K562 (cell line): Measurements from ENCODE around the gene RARRES2. TPM values are rescaled to one million over a fixed set of nuclear protein-coding genes. Genes with fewer than 3 reads are reported as not detected.
A peak's percentile ranks its signal among the peaks of the same experiment; 100 is the strongest.

ENCODE experiments used
- ARID3A ChIP-seq: IDR thresholded peaks from 2 replicates; pipeline ENCODE4 v1.6.1; 2012; ENCODE audit warnings: low read depth, low read length, improper control_type of control experiment, borderline replicate concordance
- BDP1 ChIP-seq: IDR thresholded peaks from 3 replicates; pipeline ENCODE4 v1.6.1; 2011; ENCODE audit not compliant: insufficient read length, insufficient read depth
- EP400 ChIP-seq: fragments of 450-650 bp; IDR thresholded peaks from 2 replicates; pipeline ENCODE4 v1.6.1; 2017; ENCODE audit warnings: antibody characterized with exemption, mild to moderate bottlenecking, moderate library complexity
- ESRRA ChIP-seq: fragments of 450-650 bp; IDR thresholded peaks from 2 replicates; pipeline ENCODE4 v1.6.1; 2014; ENCODE audit warnings: low read depth, mild to moderate bottlenecking, moderate library complexity, borderline replicate concordance
- FOXP4 ChIP-seq: sonication (generic); formaldehyde crosslinking; IDR thresholded peaks from 2 replicates; pipeline ENCODE4 v1.8.0; 2022; ENCODE audit warnings: mild to moderate bottlenecking, missing genetic modification reagents, borderline replicate concordance
- GATAD2A ChIP-seq: fragments of 450-650 bp; IDR thresholded peaks from 2 replicates; pipeline ENCODE4 v1.6.1; 2017
- HNRNPK ChIP-seq: fragments of 200-400 bp; formaldehyde crosslinking; IDR thresholded peaks from one replicate; pipeline ENCODE4 v1.6.1; 2018; ENCODE audit warnings: mild to moderate bottlenecking, low read depth, low read length; ENCODE audit not compliant: poor library complexity, severe bottlenecking
- JUN ChIP-seq, 2 experiments: sonication (generic) in 1 of 2; formaldehyde crosslinking in 1 of 2; IDR thresholded peaks; 2 replicates each; pipeline versions ENCODE4 v1.6.1 to v1.8.0; 2012 to 2022; ENCODE audit warnings: borderline replicate concordance in 2 of 2, mild to moderate bottlenecking in 2 of 2, improper control_type of control experiment in 1 of 2, low read depth in 1 of 2, low read length in 1 of 2, missing genetic modification reagents in 1 of 2
- MAFK ChIP-seq: IDR thresholded peaks from 2 replicates; pipeline ENCODE4 v1.6.1; 2011; ENCODE audit warnings: low read length, improper control_type of control experiment
- MITF ChIP-seq: IDR thresholded peaks from 2 replicates; pipeline ENCODE4 v1.6.1; 2014; ENCODE audit warnings: antibody characterized with exemption
- MYNN ChIP-seq, 2 experiments: sonication (generic); formaldehyde crosslinking in 1 of 2; IDR thresholded peaks; 2 replicates each; pipeline versions ENCODE4 v1.5.0 to v1.6.1; 2016 to 2020; ENCODE audit warnings: antibody characterized with exemption in 1 of 2, missing genetic modification reagents in 1 of 2
- NCOA2 ChIP-seq, 2 experiments: fragments of 450-650 bp; IDR thresholded peaks; 2 replicates each; pipeline ENCODE4 v1.6.1; 2018; ENCODE audit warnings: mild to moderate bottlenecking in 2 of 2, moderate library complexity in 1 of 2; ENCODE audit not compliant: partially characterized antibody in 2 of 2
- PML ChIP-seq: IDR thresholded peaks from 2 replicates; pipeline ENCODE4 v1.6.1; 2012; ENCODE audit warnings: low read length, inconsistent platforms
- RBM39 ChIP-seq: fragments of 200-400 bp; formaldehyde crosslinking; optimal IDR thresholded peaks from 2 replicates; pipeline ENCODE3; 2018; ENCODE audit warnings: low read depth, low read length
- RFX5 ChIP-seq: IDR thresholded peaks from 2 replicates; pipeline ENCODE4 v1.6.1; 2011; ENCODE audit warnings: low read depth, mild to moderate bottlenecking, improper control_type of control experiment, low read length
- SMARCE1 ChIP-seq: fragments of 450-650 bp; IDR thresholded peaks from 2 replicates; pipeline ENCODE4 v1.7.1; 2016; ENCODE audit warnings: mild to moderate bottlenecking
- SRSF1 ChIP-seq: fragments of 200-400 bp; formaldehyde crosslinking; IDR thresholded peaks from 2 replicates; pipeline ENCODE4 v1.6.1; 2017; ENCODE audit warnings: mild to moderate bottlenecking, low read depth, low read length, moderate library complexity
- TARDBP ChIP-seq: fragments of 450-650 bp; IDR thresholded peaks from 2 replicates; pipeline ENCODE4 v1.6.1; 2016
- U2AF1 ChIP-seq: fragments of 200-400 bp; formaldehyde crosslinking; optimal IDR thresholded peaks from 2 replicates; pipeline ENCODE3; 2017; ENCODE audit warnings: mild to moderate bottlenecking, low read depth, low read length, moderate library complexity
- YY1 ChIP-seq, 3 experiments: IDR thresholded peaks; 2 replicates each; pipeline ENCODE4 v1.6.1; 2011; ENCODE audit warnings: low read length in 2 of 3, mild to moderate bottlenecking in 2 of 3, moderate library complexity in 2 of 3, borderline replicate concordance in 1 of 3, control low read depth in 1 of 3, low read depth in 1 of 3; ENCODE audit not compliant: insufficient read depth in 3 of 3, insufficient replicate concordance in 2 of 3, control insufficient read depth in 1 of 3, insufficient read length in 1 of 3; ENCODE audit errors: extremely low read depth in 1 of 3
- ZNF24 ChIP-seq: fragments of 450-650 bp; IDR thresholded peaks from 2 replicates; pipeline ENCODE4 v1.6.1; 2016
- ZNF76 ChIP-seq: fragments of 250-450 bp; sonication (Bioruptor Pico); IDR thresholded peaks from 2 replicates; pipeline ENCODE4 v1.4.0; 2020; ENCODE audit warnings: mild to moderate bottlenecking, moderate library complexity, borderline replicate concordance
- polyA plus RNA-seq, 8 experiments: library from polyadenylated mRNA; depleted of rRNA in 4 of 8; stranded (reverse) in 5 of 8; unstranded in 3 of 8; fragments of >200 nt; fragmentation: Nextera tagmentation in 2 of 8; fragmentation: Illumina TruSeq in 1 of 8; extraction: Ambion mirVana in 2 of 8; extraction: Trizol in 1 of 8; gene quantifications; 2 replicates each; pipeline versions ENCODE4 v1.2.1 to v1.2.3, GENCODE V29; 2011 to 2014; ENCODE audit warnings: inconsistent platforms in 1 of 8, missing spikeins in 1 of 8
- total RNA-seq, 7 experiments: library from RNA; depleted of rRNA in 6 of 7; stranded (reverse); fragments of >200 nt in 6 of 7; fragmentation: Illumina TruSeq in 2 of 7; extraction: Trizol in 2 of 7; gene quantifications; 2 replicates each; pipeline versions ENCODE4 v1.2.1 to v1.2.3, GENCODE V29; 2011 to 2021; ENCODE audit warnings: low replicate concordance in 1 of 7
- TF ChIP-seq, protein P1 (sequence below): sonication (generic); formaldehyde crosslinking; IDR thresholded peaks from 2 replicates; pipeline ENCODE4 v1.8.0; 2022; ENCODE audit warnings: mild to moderate bottlenecking, missing genetic modification reagents

Gene RARRES2
- total and polyA plus RNA-seq, 9 of the 15 experiments (the other 6 are each of a cell fraction or from before 2014, with no cell fraction given): 0.11 to 1.7 (median 0.23) TPM; not detected in 6

GRCh38 chr7:150313367-150313809 lies 28.0 kb downstream of the RARRES2 start (continued):
- TF ChIP-seq EP400 (peak; percentile 62), TARDBP (peak; percentile 26; the same call in 1 of the 2 replicates), ARID3A (peak; percentile 81), BDP1 (no peak), U2AF1 (no peak), PML (peak; percentile 95), RFX5 (no peak), ESRRA (no peak; the same call in 1 of the 2 replicates), MITF (no peak), MAFK (no peak), ZNF24 (no peak), YY1 (IDR thresholded peaks at IDR 0.05; ENCODE audit: borderline replicate concordance in 1 of 3, control insufficient read depth in 1 of 3, extremely low read depth in 1 of 3, insufficient read depth in 3 of 3, insufficient read length in 1 of 3, insufficient replicate concordance in 2 of 3, low read depth in 1 of 3, low read length in 2 of 3) (no peak), FOXP4 (no peak), MYNN (IDR thresholded peaks at IDR 0.05) (0 out of 2 replicates have a peak, but pooled peaks have one; percentile 5), MYNN (CRISPR knock-in tag; IDR thresholded peaks at IDR 0.05) (no peak), GATAD2A (peak; percentile 83; the same call in 1 of the 2 replicates), HNRNPK (no peak), RBM39 (no peak), NCOA2 (IDR thresholded peaks at IDR 0.05; ENCODE audit: partially characterized antibody in 2 of 2) (no peak), ZNF76 (CRISPR knock-in tag) (no peak), SRSF1 (no peak), SMARCE1 (peak; percentile 80; the same call in 1 of the 2 replicates), JUN (IDR thresholded peaks at IDR 0.05; ENCODE audit: borderline replicate concordance, low read depth, low read length) (no peak), JUN (CRISPR knock-in tag; IDR thresholded peaks at IDR 0.05; ENCODE audit: borderline replicate concordance) (no peak)
- TF ChIP-seq, protein P1, sequence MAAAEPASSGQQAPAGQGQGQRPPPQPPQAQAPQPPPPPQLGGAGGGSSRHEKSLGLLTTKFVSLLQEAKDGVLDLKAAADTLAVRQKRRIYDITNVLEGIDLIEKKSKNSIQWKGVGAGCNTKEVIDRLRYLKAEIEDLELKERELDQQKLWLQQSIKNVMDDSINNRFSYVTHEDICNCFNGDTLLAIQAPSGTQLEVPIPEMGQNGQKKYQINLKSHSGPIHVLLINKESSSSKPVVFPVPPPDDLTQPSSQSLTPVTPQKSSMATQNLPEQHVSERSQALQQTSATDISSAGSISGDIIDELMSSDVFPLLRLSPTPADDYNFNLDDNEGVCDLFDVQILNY (CRISPR knock-in tag): no peak
